ENCODE results near the gene SYNGR2.

DNA sequence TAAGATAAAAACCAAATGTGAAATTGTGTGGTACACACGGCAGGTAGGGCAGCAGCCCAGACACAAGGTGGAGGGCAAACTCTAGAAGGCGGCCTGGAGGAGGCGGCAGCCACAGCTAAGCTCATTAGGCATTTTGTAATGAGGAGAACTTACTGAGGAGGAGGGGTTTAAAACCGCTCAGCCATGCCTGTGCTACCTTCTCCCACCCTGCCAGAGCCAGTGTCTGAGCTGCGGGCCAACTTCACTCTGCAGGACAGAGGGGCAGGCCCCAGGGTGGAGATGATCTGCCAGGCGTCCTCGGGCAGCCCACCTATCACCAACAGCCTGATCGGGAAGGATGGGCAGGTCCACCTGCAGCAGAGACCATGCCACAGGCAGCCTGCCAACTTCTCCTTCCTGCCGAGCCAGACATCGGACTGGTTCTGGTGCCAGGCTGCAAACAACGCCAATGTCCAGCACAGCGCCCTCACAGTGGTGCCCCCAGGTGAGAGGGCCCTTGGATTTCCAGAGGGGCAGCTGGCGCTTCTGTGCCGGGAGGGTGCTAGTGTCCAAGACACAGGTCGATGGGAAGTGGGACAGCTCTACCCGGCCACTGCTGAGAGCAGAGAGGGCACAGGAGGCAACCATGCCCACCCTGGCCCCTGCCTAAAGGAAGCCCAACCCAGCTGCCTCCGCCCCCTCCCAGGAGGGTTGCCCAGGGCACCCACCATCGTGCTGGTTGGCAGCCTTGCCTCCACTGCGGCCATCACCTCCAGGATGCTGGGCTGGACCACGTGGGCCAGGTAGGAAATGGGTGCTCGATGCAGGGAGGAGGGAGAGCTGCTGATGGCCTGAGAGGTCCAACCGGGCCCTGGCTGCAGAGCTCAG is 4.3 kb upstream of the SYNGR2 start:
- TF ChIP-seq CTCF (optimal IDR thresholded peaks at IDR 0.05 in 1 of 3, IDR thresholded peaks at IDR 0.05 in 1 of 3, conservative IDR thresholded peaks at IDR 0.05 in 1 of 3; ENCODE audit: extremely low read depth in 1 of 3, insufficient read depth in 2 of 3, low read length in 3 of 3) = no peak
- no peak for TF ChIP-seq EZH2 (IDR thresholded peaks at IDR 0.05; ENCODE audit: low read length)
